KMS-11 (cell line): ENCODE results near the gene MIB2.

Experiments
- H2AFZ ChIP-seq: fragments of 200-600 bp; sonication (generic); 2 replicates; pipeline ENCODE4 v1.6.1; 2016; ENCODE audit warnings: antibody characterized with exemption, mixed run types, low read depth
- H3K27ac ChIP-seq: fragments of 200-600 bp; sonication (generic); 2 replicates; pipeline ENCODE4 v1.6.1; 2016; ENCODE audit warnings: mild to moderate bottlenecking, mixed run types
- H3K27me3 ChIP-seq: fragments of 200-600 bp; sonication (generic); 2 replicates; pipeline ENCODE4 v1.6.1; 2017; ENCODE audit warnings: mild to moderate bottlenecking, low read depth, mixed run types, moderate library complexity; ENCODE audit not compliant: insufficient read depth
- H3K36me3 ChIP-seq: fragments of 200-600 bp; sonication (generic); 2 replicates; pipeline ENCODE4 v1.6.1; 2017; ENCODE audit warnings: mild to moderate bottlenecking, mixed run types; ENCODE audit not compliant: insufficient read depth
- H3K4me1 ChIP-seq: fragments of 200-600 bp; sonication (generic); 2 replicates; pipeline ENCODE4 v1.6.1; 2016; ENCODE audit warnings: mild to moderate bottlenecking, low read depth, mixed run types; ENCODE audit not compliant: poor library complexity, severe bottlenecking
- H3K4me2 ChIP-seq: fragments of 200-600 bp; sonication (generic); 2 replicates; pipeline ENCODE4 v1.7.0; 2016; ENCODE audit warnings: mild to moderate bottlenecking, mixed run types
- H3K4me3 ChIP-seq: fragments of 200-600 bp; sonication (generic); IDR thresholded peaks from 2 replicates; pipeline ENCODE4 v1.6.1; 2017; ENCODE audit warnings: low read depth, low read length, mixed read lengths; ENCODE audit not compliant: insufficient read depth
- H3K79me2 ChIP-seq: fragments of 200-600 bp; sonication (generic); 2 replicates; pipeline ENCODE4 v1.6.1; 2016; ENCODE audit warnings: low read depth, mixed run types; ENCODE audit not compliant: insufficient read depth
- H3K9ac ChIP-seq: fragments of 200-600 bp; sonication (generic); 2 replicates; pipeline ENCODE4 v1.6.1; 2016; ENCODE audit warnings: mild to moderate bottlenecking, mixed run types
- H4K20me1 ChIP-seq: fragments of 200-600 bp; sonication (generic); 2 replicates; pipeline ENCODE4 v1.6.1; 2016; ENCODE audit warnings: mild to moderate bottlenecking, mixed run types; ENCODE audit not compliant: insufficient read depth
- CTCF ChIP-seq: fragments of 200-600 bp; sonication (generic); conservative IDR thresholded peaks from 2 replicates; pipeline ENCODE4 v1.6.1; 2017; ENCODE audit warnings: low read depth, mild to moderate bottlenecking, antibody characterized with exemption, low read length, moderate library complexity, mixed read lengths

The MIB2 gene

GRCh38 chr1:1622010-1622787 is 6.9 kb downstream of the MIB2 start:
- Histone ChIP-seq H3K36me3 (no peaks in the 10 kb centered on the region), H3K9ac (no peak overlapping the region)
- no peak for TF ChIP-seq CTCF

GRCh38 chr1:1622788-1623094 is 7.4 kb downstream of the MIB2 start:
- Histone ChIP-seq H3K27ac (no peak overlapping the region), H3K79me2 (no peaks in the 10 kb centered on the region), H3K4me2 (no peak overlapping the region), H3K9ac (no peak overlapping the region), H4K20me1 (no peaks in the 10 kb centered on the region), H3K4me3 (no peak overlapping the region), H3K4me1 (no peaks in the 10 kb centered on the region), H3K36me3 (no peaks in the 10 kb centered on the region), H3K27me3 (no peaks in the 10 kb centered on the region), H2AFZ (no peak overlapping the region)
- TF ChIP-seq CTCF = no peak

More at GRCh38 chr1:1622010-1622787, 6.9 kb downstream of the MIB2 start:
- H2AFZ ChIP-seq = no peak overlapping the region
- no peak overlapping the region for H3K27ac ChIP-seq
- no peaks in the 10 kb centered on the region for H3K27me3 ChIP-seq
- H3K4me1 ChIP-seq = peaks cover 2% of the 10 kb centered on the region
- H4K20me1 ChIP-seq = no peaks in the 10 kb centered on the region
- H3K4me3 ChIP-seq = no peak overlapping the region
- H3K79me2 ChIP-seq = no peaks in the 10 kb centered on the region
- H3K4me2 ChIP-seq = no peak overlapping the region

GRCh38 chr1:1623181-1623630 is 7.9 kb downstream of the MIB2 start:
- no peaks in the 10 kb centered on the region for H3K36me3 ChIP-seq
- no peaks in the 10 kb centered on the region for H3K4me1 ChIP-seq
- H3K79me2 ChIP-seq = no peaks in the 10 kb centered on the region
- no peak for TF ChIP-seq CTCF
- H2AFZ ChIP-seq = no peak overlapping the region
- no peaks in the 10 kb centered on the region for H3K27me3 ChIP-seq
- H3K4me2 ChIP-seq = no peak overlapping the region
- H3K9ac ChIP-seq = no peak overlapping the region
- no peak overlapping the region for H3K4me3 ChIP-seq
- no peaks in the 10 kb centered on the region for H4K20me1 ChIP-seq
- no peak overlapping the region for H3K27ac ChIP-seq

- Histone ChIP-seq H3K4me1 (no peaks in the 10 kb centered on the region), H3K27me3 (no peaks in the 10 kb centered on the region), H2AFZ (no peak overlapping the region), H3K9ac (no peak overlapping the region), H3K4me3 (no peak overlapping the region), H4K20me1 (no peaks in the 10 kb centered on the region), H3K27ac (no peak overlapping the region), H3K4me2 (no peak overlapping the region), H3K36me3 (no peaks in the 10 kb centered on the region), H3K79me2 (no peaks in the 10 kb centered on the region)
- no peak for TF ChIP-seq CTCF
Observed at GRCh38 chr1:1623631-1624442, 8.5 kb downstream of the MIB2 start.
